ENCODE results near the gene TWIST1. TPM values are rescaled to one million over a fixed set of nuclear protein-coding genes. Genes with fewer than 3 reads are reported as not detected.

TWIST1 gene
- total and polyA plus RNA-seq, 2 of the 13 experiments (the other 11 are each of a cell fraction or from before 2014, with no cell fraction given) = not detected

GRCh38 chr7:19139706-19140327 is 22.4 kb upstream of the TWIST1 start:
- WGBS (ENCODE audit: low lambda C conversion rate) = 4% methylated on average over 4 of the region's 4 CpGs
- Histone ChIP-seq H3K4me1 (ENCODE audit: insufficient read depth, low read length) (no peaks in the 10 kb centered on the region), H2AFZ (ENCODE audit: low read length) (no peak overlapping the region), H3K9ac (ENCODE audit: insufficient read depth, low read depth, low read length) (no peak overlapping the region), H3K4me2 (ENCODE audit: low read depth, low read length) (no peak overlapping the region), H3K9me3 (ENCODE audit: low read length) (peaks cover 25% of the 10 kb centered on the region), H3K4me3 (replicated peaks in 1 of 3; ENCODE audit: insufficient read depth in 1 of 3, low read depth in 2 of 3, low read length in 3 of 3) (no peak overlapping the region), H3K27ac (ENCODE audit: extremely low read length, insufficient read depth, low read length) (no peak overlapping the region), H3K27me3 (ENCODE audit: control insufficient read depth in 1 of 2, insufficient read depth in 2 of 2, low read length in 2 of 2) (0 out of 5 replicates have a peak, but pooled peaks cover 0 to 3% of the 10 kb centered on the region in 2 experiments), H4K20me1 (ENCODE audit: insufficient read depth, low read length) (no peaks in the 10 kb centered on the region), H3K36me3 (replicated peaks in 1 of 2; ENCODE audit: control insufficient read depth in 1 of 2, insufficient read depth in 2 of 2, low read length in 2 of 2) (no peaks in the 10 kb centered on the region), H3K79me2 (ENCODE audit: insufficient read depth, low read length) (no peaks in the 10 kb centered on the region)
- intact Hi-C loops (cut with micrococcal nuclease; ENCODE audit: unreplicated experiment) = no loop called here
- no TSS peak for BruUV-seq (replicated peaks)
- ChIA-PET POLR2A (no interaction called here), CTCF (ENCODE audit: low intra/inter-chr PET ratio, low total read pairs) (no interaction called here)
- no peak for DNase-seq (ENCODE audit: low spot score)
- in situ Hi-C loops (cut with HindIII; ENCODE audit: extremely low pct_ligation_motif_present, low pct_unique_long_range_greater_than_20kb) = no loop called here
- ATAC-seq = no peak
- no peak for FAIRE-seq
- TF ChIP-seq ARID4A (CRISPR knock-in tag; IDR thresholded peaks at IDR 0.05; ENCODE audit: borderline replicate concordance) = no peak
- TF ChIP-seq ZNF614 (CRISPR knock-in tag; IDR thresholded peaks at IDR 0.05; ENCODE audit: borderline replicate concordance) = no peak
- no peak for TF ChIP-seq ZNF619 (CRISPR knock-in tag; IDR thresholded peaks at IDR 0.05)
- TF ChIP-seq ZFP37 (CRISPR knock-in tag; IDR thresholded peaks at IDR 0.05; ENCODE audit: borderline replicate concordance) = no peak
- no peak for TF ChIP-seq NKX3-1 (CRISPR knock-in tag; IDR thresholded peaks at IDR 0.05)
- TF ChIP-seq SATB2 (CRISPR knock-in tag; IDR thresholded peaks at IDR 0.05) = no peak
- TF ChIP-seq ZNF510 (CRISPR knock-in tag; IDR thresholded peaks at IDR 0.05; ENCODE audit: low read depth) = no peak
- TF ChIP-seq, protein P1, sequence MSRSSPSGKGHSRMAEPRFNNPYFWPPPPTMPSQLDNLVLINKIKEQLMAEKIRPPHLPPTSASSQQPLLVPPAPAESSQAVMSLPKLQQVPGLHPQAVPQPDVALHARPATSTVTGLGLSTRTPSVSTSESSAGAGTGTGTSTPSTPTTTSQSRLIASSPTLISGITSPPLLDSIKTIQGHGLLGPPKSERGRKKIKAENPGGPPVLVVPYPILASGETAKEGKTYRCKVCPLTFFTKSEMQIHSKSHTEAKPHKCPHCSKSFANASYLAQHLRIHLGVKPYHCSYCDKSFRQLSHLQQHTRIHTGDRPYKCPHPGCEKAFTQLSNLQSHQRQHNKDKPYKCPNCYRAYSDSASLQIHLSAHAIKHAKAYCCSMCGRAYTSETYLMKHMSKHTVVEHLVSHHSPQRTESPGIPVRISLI (CRISPR knock-in tag; IDR thresholded peaks at IDR 0.05; ENCODE audit: borderline replicate concordance) = no peak
- TF ChIP-seq NCOA1 (CRISPR knock-in tag; IDR thresholded peaks at IDR 0.05) = no peak
- TF ChIP-seq PTBP1 (IDR thresholded peaks at IDR 0.05; ENCODE audit: low read depth, low read length, poor library complexity, severe bottlenecking) = no peak
- no peak for TF ChIP-seq ZNF790 (CRISPR knock-in tag; IDR thresholded peaks at IDR 0.05; ENCODE audit: borderline replicate concordance)

Measured in HepG2 (cell line).